Stimulated activated CD4-positive, alpha-beta T cell treated with anti-CD3 and anti-CD28 coated beads, Interleukin-2, amount 100 ng/mL, for 4 hours (primary cell): ENCODE measurements around the gene ZNF816.
"Not testable (repeated sequence)": the region's sequence is repeated elsewhere in the genome, so short reads cannot be mapped to it uniquely, and the experiment has no call there.

Experiments used
- DNase-seq: peaks from one replicate; pipeline ENCODE4 v3.0.0-alpha.2; 2020; ENCODE audit warnings: low read depth

ZNF816 gene

DNA sequence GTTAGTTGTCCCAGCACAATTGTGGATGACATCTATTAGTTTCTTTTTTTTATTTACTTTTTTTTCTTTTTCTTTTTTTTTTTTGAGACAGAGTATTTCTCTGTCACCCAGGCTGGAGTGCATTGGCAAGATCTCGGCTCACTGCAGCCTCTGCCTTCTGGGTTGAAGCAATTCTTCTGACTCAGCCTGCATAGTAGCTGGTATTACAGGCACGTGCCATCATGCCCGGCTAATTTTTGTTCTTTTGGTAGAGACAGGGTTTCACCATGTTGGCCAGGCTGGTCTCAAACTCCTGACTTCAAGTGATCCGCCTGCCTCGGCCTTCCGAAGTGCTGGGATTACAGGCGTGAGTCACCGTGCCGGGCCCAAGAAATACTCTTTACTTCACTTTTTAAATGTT, 38.0 kb downstream of the ZNF816 start:
- DNase-seq, result not testable (repeated sequence)

DNA sequence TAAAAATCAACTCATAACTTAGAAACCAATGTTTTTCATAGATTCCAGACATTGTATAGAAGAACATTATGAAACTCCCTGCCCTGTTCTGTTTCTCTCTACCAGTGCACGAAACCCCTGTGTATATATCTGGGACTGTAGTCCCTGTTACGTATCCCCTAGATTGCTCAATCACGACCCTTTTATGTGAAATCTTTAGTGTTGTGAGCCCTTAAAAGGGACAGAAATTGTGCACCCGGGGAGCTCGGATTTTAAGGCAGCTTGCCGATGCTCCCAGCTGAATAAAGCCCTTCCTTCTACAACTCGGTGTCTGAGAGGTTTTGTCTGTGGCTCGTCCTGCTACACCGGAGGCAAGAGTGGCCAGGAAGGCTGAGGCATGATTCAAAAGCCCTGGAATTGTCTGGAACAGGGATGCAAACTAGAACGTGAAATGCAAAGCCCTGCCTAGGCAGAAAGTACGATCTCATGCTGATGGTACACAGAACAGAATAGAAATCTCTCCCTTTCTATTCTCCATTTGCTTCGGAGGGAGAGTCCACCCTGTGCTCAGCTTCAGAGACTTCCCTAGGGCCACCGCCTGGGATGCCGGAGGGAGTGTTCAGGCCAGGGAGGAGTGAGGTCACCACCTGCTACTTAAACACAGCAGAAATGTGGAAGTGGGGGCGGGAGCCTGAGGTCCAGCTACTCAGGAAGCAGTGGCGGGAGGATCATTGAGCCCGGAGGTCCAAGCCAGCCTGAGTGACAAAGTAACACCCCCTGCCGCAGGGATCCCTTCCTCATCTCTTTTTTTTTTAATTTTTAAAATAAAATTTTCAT, 38.7 kb downstream of the ZNF816 start:
- DNase-seq, result no peak

DNA sequence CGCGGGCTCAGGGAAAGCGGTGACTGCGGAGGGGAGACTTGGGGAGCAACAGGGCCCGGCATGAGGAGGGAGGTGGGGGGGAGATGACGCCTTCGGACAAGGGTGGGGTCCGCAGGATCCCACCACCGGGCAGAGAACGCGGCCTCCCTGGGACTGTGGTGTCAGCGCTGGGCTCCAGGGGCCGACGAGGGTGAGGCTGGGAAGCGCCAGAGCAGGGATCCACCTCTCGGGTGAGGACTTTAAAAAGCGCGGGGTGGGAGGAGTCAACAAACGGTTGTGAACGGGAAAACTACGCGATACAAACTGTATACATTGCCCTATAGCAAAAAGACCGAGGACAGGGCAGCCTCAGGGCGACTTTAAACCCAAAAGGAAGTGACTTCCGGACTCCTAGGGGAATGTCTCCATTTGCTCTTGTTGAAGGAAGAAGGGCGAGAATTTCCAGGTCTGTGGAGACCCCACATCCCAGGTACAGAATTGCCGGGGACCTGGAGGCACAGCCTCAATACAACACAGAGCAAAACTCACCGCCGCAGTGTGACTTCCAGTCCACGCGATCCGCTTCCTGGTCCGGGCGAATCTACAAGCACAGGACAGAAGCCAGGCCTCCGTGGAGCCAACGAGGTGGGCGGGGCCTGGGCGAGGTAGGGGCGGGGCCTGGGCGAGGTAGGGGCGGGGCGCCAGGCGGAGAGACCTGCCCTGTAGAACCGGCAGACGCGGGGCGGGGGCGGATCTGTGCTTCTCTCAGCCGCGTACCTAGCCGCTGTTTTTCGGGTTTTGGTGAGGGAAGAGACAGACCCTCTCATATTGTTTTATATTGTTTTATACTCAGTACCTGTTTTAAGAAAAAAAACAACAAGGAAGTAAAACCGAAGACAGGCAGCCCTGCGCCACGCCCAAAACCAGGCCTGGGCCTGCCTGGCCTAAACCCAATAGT, 39.6 kb downstream of the ZNF816 start, which contains the start of gene ZNF888:
TSS of gene ZNF888 (minus strand) at position 588 of the 937 bp plus-strand sequence. CDS start 5,555 bp downstream, outside the sequence.
- peak; percentile 77 for DNase-seq

DNA sequence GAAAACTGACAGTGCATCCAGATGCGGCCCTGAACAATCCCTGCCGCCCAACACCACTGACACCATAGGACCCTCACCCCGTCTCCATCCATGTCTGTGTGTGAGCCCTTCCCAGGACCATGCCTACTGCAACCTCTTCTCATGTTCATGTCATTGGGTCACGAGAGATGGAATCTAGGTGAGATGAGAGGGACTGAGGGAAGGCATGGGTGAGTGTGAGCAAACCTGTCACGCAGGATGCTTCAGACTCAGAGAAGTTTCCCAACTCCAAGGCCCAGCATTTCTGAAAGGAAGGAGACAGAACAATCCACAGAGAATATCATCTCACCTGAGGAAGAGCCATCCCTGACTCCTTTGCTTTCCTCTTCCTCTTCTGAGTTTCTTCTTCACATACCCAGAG, 45.1 kb downstream of the ZNF816 start:
- no peak for DNase-seq

DNA sequence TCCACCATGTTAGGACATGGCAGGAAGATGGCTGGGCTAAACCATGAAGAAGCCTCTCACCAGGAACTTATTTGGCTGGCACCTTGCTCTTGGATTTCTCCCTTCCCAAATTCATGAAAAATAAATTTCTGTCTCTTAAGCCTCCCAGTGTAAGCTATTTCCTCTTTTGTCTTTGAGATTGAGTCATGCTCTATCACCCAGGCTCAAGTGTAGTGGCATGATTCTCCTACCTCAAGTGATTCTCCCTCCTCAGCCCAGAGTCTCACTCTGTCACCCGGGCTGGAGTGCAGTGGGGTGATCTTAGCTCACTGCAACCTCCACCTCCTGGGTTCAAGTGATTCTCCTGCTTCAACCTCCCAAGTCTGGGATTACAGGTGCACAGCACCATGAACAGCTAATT, 52.0 kb downstream of the ZNF816 start:
- DNase-seq, result no peak

DNA sequence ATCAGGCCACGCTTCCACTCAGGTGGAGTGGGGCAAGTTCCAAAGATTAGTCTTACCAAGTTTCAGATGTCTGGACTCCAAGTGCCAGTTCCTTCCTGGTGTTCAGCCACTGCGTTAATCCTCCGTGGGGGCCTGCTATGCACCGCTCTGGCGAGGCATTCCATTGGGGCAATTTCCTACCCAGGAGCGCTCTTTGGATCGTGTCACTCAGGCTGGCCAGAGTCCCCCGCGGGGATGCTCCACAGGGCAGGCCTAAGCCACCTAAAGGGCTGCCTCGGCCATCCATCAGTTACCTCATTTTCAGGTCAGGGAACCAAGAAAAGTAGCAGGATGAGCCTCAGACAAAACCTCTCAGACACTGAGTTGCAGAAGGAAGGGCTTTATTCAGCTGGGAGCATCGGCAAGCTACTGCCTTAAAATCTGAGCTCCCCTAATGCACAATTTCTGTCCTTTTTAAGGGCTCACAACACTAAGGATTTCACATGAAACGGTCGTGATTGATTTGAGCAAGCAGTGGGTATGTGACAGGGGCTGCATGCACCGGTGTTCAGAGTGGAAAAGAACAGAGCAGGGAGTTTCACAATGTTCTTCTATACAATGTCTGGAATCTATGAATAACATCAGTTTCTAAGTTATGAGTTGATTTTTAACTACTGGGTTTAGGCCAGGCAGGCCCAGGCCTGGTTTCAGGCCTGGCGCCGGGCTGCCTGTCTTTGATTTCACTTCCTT, 58.5 kb downstream of the ZNF816 start:
- not testable (repeated sequence) for DNase-seq

DNA sequence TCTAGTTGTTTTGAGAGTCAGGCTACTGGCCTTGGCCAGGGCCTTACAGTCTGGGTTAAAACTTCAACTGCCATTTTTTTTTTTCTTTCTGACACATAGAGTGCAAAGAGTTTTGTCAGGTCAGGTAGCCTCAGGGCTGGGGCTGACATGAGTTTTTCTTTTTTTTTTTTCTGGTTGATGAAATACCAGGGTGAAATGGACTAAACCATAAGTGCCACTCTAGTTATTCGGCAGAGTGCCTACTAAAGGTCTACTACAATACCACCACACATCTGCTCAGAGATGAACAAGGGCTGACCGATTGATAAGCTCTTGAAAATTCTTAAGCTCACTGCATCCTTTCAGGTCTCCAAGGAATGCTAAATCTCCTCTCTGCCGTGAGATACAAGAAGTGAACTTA, 60.8 kb downstream of the ZNF816 start:
- no peak for DNase-seq
